HepG2 (cell line): ENCODE measurements around the gene PAN3. TPM values are rescaled to one million over a fixed set of nuclear protein-coding genes. Genes with fewer than 3 reads are reported as not detected.

ENCODE experiments used
- ATAC-seq: fragments of 200-7000 bp; cut with Tn5 transposase; 3 replicates; pipeline ENCODE4 v1.9.1; 2020; ENCODE audit warnings: mild to moderate bottlenecking, moderate library complexity
- BruUV-seq: library from RNA; stranded (reverse); fragments of 400-500 nt; replicated peaks from 2 replicates; lab custom pipeline; 2021; lab: Mats Ljungman, UMichigan
- CTCF ChIA-PET: fragments of 300-600 bp; formaldehyde crosslinking; extraction: SDS; loops from one replicate; lab custom pipeline; 2021; ENCODE audit warnings: low total read pairs, inconsistent platforms, low intra/inter-chr PET ratio; lab: Yijun Ruan, JAX
- POLR2A ChIA-PET: fragments of 350-600 bp; sonication (Branson Sonifier 250); formaldehyde crosslinking; loops from one replicate; lab custom pipeline; 2020; ENCODE audit warnings: antibody characterized with exemption, inconsistent platforms; lab: Yijun Ruan, JAX
- DNase-seq: peaks from one replicate; pipeline ENCODE4 v3.0.0-alpha.2; 2015; ENCODE audit warnings: low spot score
- FAIRE-seq: peaks from 3 replicates; lab custom pipeline; 2011; peaks lifted over from hg19 to GRCh38; lab: Jason Lieb, UNC
- H2AFZ ChIP-seq: one replicate; pipeline ENCODE4 v1.6.1; 2011; ENCODE audit warnings: low read length, inconsistent platforms
- H3K27ac ChIP-seq: fragments of 300-600 bp; 3 replicates; pipeline ENCODE4 v1.8.0; 2011; ENCODE audit warnings: mixed run types, mild to moderate bottlenecking, mixed read lengths, low read length, inconsistent platforms; ENCODE audit not compliant: insufficient read depth; ENCODE audit errors: extremely low read length
- H3K27me3 ChIP-seq, 2 experiments: fragments of 200-600 bp in 1 of 2; 2 replicates in 1 of 2; 3 replicates in 1 of 2; pipeline versions ENCODE4 v1.6.0 to v1.8.0; 2011; ENCODE audit warnings: low read length in 2 of 2, mild to moderate bottlenecking in 2 of 2, moderate library complexity in 2 of 2, inconsistent platforms in 1 of 2; ENCODE audit not compliant: insufficient read depth in 2 of 2, control insufficient read depth in 1 of 2
- H3K36me3 ChIP-seq, 2 experiments: fragments of 200-600 bp in 1 of 2; replicated peaks in 1 of 2; 2 replicates in 1 of 2; 3 replicates in 1 of 2; pipeline versions ENCODE4 v1.5.1 to v1.8.0; 2011; ENCODE audit warnings: low read length in 2 of 2, inconsistent platforms in 1 of 2; ENCODE audit not compliant: insufficient read depth in 2 of 2, control insufficient read depth in 1 of 2
- H3K4me1 ChIP-seq: 2 replicates; pipeline ENCODE4 v1.5.1; 2012; ENCODE audit warnings: low read length, inconsistent platforms; ENCODE audit not compliant: insufficient read depth
- H3K4me2 ChIP-seq: 2 replicates; pipeline ENCODE4 v1.6.0; 2011; ENCODE audit warnings: low read depth, low read length, inconsistent platforms
- H3K4me3 ChIP-seq, 3 experiments: fragments of 200-600 bp in 1 of 3; sonication (generic), shearing (Covaris generic) in 1 of 3; replicated peaks in 1 of 3; 2 replicates each; pipeline ENCODE4 v1.5.1; 2011 to 2016; ENCODE audit warnings: low read length in 3 of 3, inconsistent platforms in 2 of 3, low read depth in 2 of 3, mild to moderate bottlenecking in 2 of 3, control low read depth in 1 of 3, mixed read lengths in 1 of 3; ENCODE audit not compliant: insufficient read depth in 1 of 3
- H3K79me2 ChIP-seq: one replicate; pipeline ENCODE4 v1.6.1; 2011; ENCODE audit warnings: low read length, inconsistent platforms; ENCODE audit not compliant: insufficient read depth
- H3K9ac ChIP-seq: 2 replicates; pipeline ENCODE4 v1.6.0; 2011; ENCODE audit warnings: mild to moderate bottlenecking, low read depth, low read length, inconsistent platforms; ENCODE audit not compliant: insufficient read depth
- H3K9me3 ChIP-seq: 2 replicates; pipeline ENCODE4 v1.5.1; 2012; ENCODE audit warnings: mild to moderate bottlenecking, low read length
- H4K20me1 ChIP-seq: 2 replicates; pipeline ENCODE4 v1.6.0; 2011; ENCODE audit warnings: inconsistent platforms, mild to moderate bottlenecking, low read length, moderate library complexity; ENCODE audit not compliant: insufficient read depth
- BRD4 ChIP-seq: sonication (generic); formaldehyde crosslinking; IDR thresholded peaks from 2 replicates; pipeline ENCODE4 v1.4.0; 2020; ENCODE audit warnings: missing genetic modification reagents
- DNMT1 ChIP-seq: sonication (generic); formaldehyde crosslinking; IDR thresholded peaks from 2 replicates; pipeline ENCODE4 v1.5.1; 2020; ENCODE audit warnings: mild to moderate bottlenecking, missing genetic modification reagents
- EP300 ChIP-seq, 3 experiments: sonication (generic) in 1 of 3; formaldehyde crosslinking in 1 of 3; IDR thresholded peaks; 2 replicates each; pipeline versions ENCODE4 v1.5.1 to v1.6.1; 2011 to 2020; ENCODE audit warnings: low read depth in 2 of 3, low read length in 2 of 3, borderline replicate concordance in 1 of 3, improper control_type of control experiment in 1 of 3, mild to moderate bottlenecking in 1 of 3, missing genetic modification reagents in 1 of 3, moderate library complexity in 1 of 3
- KLF16 ChIP-seq, 2 experiments: sonication (generic) in 1 of 2; formaldehyde crosslinking in 1 of 2; IDR thresholded peaks; 2 replicates each; pipeline versions ENCODE4 v1.6.1 to v1.8.0; 2016 to 2023; ENCODE audit warnings: missing genetic modification reagents in 2 of 2, missing compliant biosample characterization in 1 of 2
- RORA ChIP-seq: sonication (generic); formaldehyde crosslinking; IDR thresholded peaks from 2 replicates; pipeline ENCODE4 v1.5.0; 2020; ENCODE audit warnings: mild to moderate bottlenecking, missing genetic modification reagents, moderate library complexity
- ZBTB14 ChIP-seq: sonication (generic); formaldehyde crosslinking; IDR thresholded peaks from 2 replicates; pipeline ENCODE4 v1.4.0; 2020; ENCODE audit warnings: missing genetic modification reagents
- ZNF512 ChIP-seq: sonication (generic); formaldehyde crosslinking; IDR thresholded peaks from 2 replicates; pipeline ENCODE4 v1.4.0; 2020; ENCODE audit warnings: mild to moderate bottlenecking, missing genetic modification reagents
- in situ Hi-C: cut with HindIII; loops from 2 replicates; pipeline ENCODE4 v1.10.0; 2017; ENCODE audit warnings: low pct_unique_long_range_greater_than_20kb; ENCODE audit not compliant: extremely low pct_ligation_motif_present
- intact Hi-C: fragments of 100-400 bp; cut with micrococcal nuclease; formaldehyde crosslinking; loops from one replicate; pipeline ENCODE4 v1.10.0; 2022; ENCODE audit not compliant: unreplicated experiment
- polyA plus RNA-seq, 8 experiments: library from polyadenylated mRNA; depleted of rRNA in 3 of 8; stranded (reverse) in 7 of 8; unstranded in 1 of 8; fragments of >200 nt; fragmentation: Illumina TruSeq in 4 of 8; extraction: Trizol in 4 of 8; gene quantifications; 2 replicates each; pipeline versions ENCODE4 v1.2.1 to v1.2.3, GENCODE V29; 2011 to 2016; ENCODE audit warnings: low read depth in 4 of 8, missing spikeins in 1 of 8, mixed read lengths in 1 of 8; ENCODE audit not compliant: insufficient read depth in 1 of 8
- total RNA-seq, 5 experiments: library from RNA; depleted of rRNA; stranded (reverse); fragments of >200 nt; fragmentation: Illumina TruSeq; extraction: Trizol; gene quantifications; 2 replicates each; pipeline ENCODE4 v1.2.3, GENCODE V29; 2016; ENCODE audit warnings: low read depth in 1 of 5
- TF ChIP-seq, protein P1 (sequence below): IDR thresholded peaks from 2 replicates; pipeline ENCODE4 v1.6.1; 2016; ENCODE audit warnings: low read depth, borderline replicate concordance
- TF ChIP-seq, protein P2 (sequence below): IDR thresholded peaks from 2 replicates; pipeline ENCODE4 v1.6.1; 2012; ENCODE audit warnings: low read length, improper control_type of control experiment

Gene PAN3
- total and polyA plus RNA-seq, 2 of the 13 experiments (the other 11 are each of a cell fraction or from before 2014, with no cell fraction given) = 9.7 to 10.6 TPM

- no peak overlapping the region for H3K4me3 ChIP-seq
- no peak for DNase-seq
- no peaks in the 10 kb centered on the region for H3K36me3 ChIP-seq
- no peak overlapping the region for H3K27ac ChIP-seq
- ChIA-PET POLR2A (no interaction called here), CTCF (no interaction called here)
- BruUV-seq = no TSS peak
- no peaks in the 10 kb centered on the region for H3K79me2 ChIP-seq
- H3K4me1 ChIP-seq = 0 out of 2 replicates have a peak, but pooled peaks cover 6% of the 10 kb centered on the region
- no peak overlapping the region for H2AFZ ChIP-seq
- FAIRE-seq = no peak
- H4K20me1 ChIP-seq = no peaks in the 10 kb centered on the region
- no peaks in the 10 kb centered on the region for H3K27me3 ChIP-seq
- H3K4me2 ChIP-seq = no peak overlapping the region
- no peak overlapping the region for H3K9ac ChIP-seq
- H3K9me3 ChIP-seq = no peaks in the 10 kb centered on the region
- no peak for ATAC-seq
- no peak for TF ChIP-seq KLF16 (CRISPR knock-in tag; IDR thresholded peaks at IDR 0.05)
- no peak for TF ChIP-seq ZBTB14 (CRISPR knock-in tag)
- no peak for TF ChIP-seq DNMT1
- TF ChIP-seq, protein P1, sequence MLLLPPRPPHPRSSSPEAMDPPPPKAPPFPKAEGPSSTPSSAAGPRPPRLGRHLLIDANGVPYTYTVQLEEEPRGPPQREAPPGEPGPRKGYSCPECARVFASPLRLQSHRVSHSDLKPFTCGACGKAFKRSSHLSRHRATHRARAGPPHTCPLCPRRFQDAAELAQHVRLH (CRISPR knock-in tag) = no peak
- TF ChIP-seq BRD4 (CRISPR knock-in tag) = no peak
- TF ChIP-seq RORA (CRISPR knock-in tag) = no peak
- TF ChIP-seq, protein P2, sequence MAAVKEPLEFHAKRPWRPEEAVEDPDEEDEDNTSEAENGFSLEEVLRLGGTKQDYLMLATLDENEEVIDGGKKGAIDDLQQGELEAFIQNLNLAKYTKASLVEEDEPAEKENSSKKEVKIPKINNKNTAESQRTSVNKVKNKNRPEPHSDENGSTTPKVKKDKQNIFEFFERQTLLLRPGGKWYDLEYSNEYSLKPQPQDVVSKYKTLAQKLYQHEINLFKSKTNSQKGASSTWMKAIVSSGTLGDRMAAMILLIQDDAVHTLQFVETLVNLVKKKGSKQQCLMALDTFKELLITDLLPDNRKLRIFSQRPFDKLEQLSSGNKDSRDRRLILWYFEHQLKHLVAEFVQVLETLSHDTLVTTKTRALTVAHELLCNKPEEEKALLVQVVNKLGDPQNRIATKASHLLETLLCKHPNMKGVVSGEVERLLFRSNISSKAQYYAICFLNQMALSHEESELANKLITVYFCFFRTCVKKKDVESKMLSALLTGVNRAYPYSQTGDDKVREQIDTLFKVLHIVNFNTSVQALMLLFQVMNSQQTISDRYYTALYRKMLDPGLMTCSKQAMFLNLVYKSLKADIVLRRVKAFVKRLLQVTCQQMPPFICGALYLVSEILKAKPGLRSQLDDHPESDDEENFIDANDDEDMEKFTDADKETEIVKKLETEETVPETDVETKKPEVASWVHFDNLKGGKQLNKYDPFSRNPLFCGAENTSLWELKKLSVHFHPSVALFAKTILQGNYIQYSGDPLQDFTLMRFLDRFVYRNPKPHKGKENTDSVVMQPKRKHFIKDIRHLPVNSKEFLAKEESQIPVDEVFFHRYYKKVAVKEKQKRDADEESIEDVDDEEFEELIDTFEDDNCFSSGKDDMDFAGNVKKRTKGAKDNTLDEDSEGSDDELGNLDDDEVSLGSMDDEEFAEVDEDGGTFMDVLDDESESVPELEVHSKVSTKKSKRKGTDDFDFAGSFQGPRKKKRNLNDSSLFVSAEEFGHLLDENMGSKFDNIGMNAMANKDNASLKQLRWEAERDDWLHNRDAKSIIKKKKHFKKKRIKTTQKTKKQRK = no peak
- no peak for TF ChIP-seq ZNF512
- TF ChIP-seq EP300 (IDR thresholded peaks at IDR 0.05; ENCODE audit: low read depth in 2 of 2, low read length in 2 of 2) = no peak
- TF ChIP-seq EP300 (CRISPR knock-in tag; IDR thresholded peaks at IDR 0.05; ENCODE audit: borderline replicate concordance) = no peak
- in situ Hi-C loops (no loop called here), intact Hi-C loops (no loop called here)
Observed at GRCh38 chr13:28120317-28120716, 18.0 kb upstream of the PAN3 start.
